Measurements from ENCODE around the gene LSM7.

The LSM7 gene

GRCh38 chr19:2274185-2274711, 54.1 kb downstream of the LSM7 start:
- Histone ChIP-seq H3K9ac (ENCODE audit: low read length) (peak overlapping the region; percentile 14; the same call in 1 of the 2 replicates), H3K4me1 (ENCODE audit: insufficient read depth, low read length, severe bottlenecking) (peaks cover 31% of the 10 kb centered on the region), H3K36me3 (ENCODE audit: insufficient read depth, low read length) (peaks cover 61% of the 10 kb centered on the region), H3K4me3 (ENCODE audit: low read depth, low read length, poor library complexity, severe bottlenecking) (peak overlapping the region; percentile 46), H3K79me2 (ENCODE audit: insufficient read depth, low read length) (peaks cover 29% of the 10 kb centered on the region), H4K20me1 (ENCODE audit: insufficient read depth, low read length) (0 out of 2 replicates have a peak, but pooled peaks cover 2% of the 10 kb centered on the region), H3K27me3 (ENCODE audit: insufficient read depth, low read length) (no peaks in the 10 kb centered on the region), H3F3A (ENCODE audit: insufficient read depth, low read length) (peaks cover 7% of the 10 kb centered on the region; the same call in 1 of the 2 replicates), H3K27ac (ENCODE audit: low read depth, low read length, poor library complexity, severe bottlenecking) (no peak overlapping the region), H3K9me2 (ENCODE audit: low read depth, low read length) (no peaks in the 10 kb centered on the region), H3K9me3 (ENCODE audit: low read length) (no peaks in the 10 kb centered on the region), H3K4me2 (ENCODE audit: low read length) (peak overlapping the region; percentile 64), H2AFZ (ENCODE audit: low read length) (no peak overlapping the region)
- TF ChIP-seq EZH2 (IDR thresholded peaks at IDR 0.05; ENCODE audit: borderline replicate concordance, low read length): no peak
- no peak for TF ChIP-seq CTCF (IDR thresholded peaks at IDR 0.05; ENCODE audit: low read length)

GRCh38 chr19:2273356-2274184, 54.8 kb downstream of the LSM7 start:
- peaks cover 61% of the 10 kb centered on the region for H3K36me3 ChIP-seq (ENCODE audit: insufficient read depth, low read length)
- H3K27me3 ChIP-seq (ENCODE audit: insufficient read depth, low read length): no peaks in the 10 kb centered on the region
- peak overlapping the region; percentile 90 for H3K9ac ChIP-seq (ENCODE audit: low read length)
- H3K27ac ChIP-seq (ENCODE audit: low read depth, low read length, poor library complexity, severe bottlenecking): peak overlapping the region; percentile 80
- H3K4me3 ChIP-seq (ENCODE audit: low read depth, low read length, poor library complexity, severe bottlenecking): peak overlapping the region; percentile 78
- peak overlapping the region; percentile 92 for H3K4me2 ChIP-seq (ENCODE audit: low read length)
- no peak overlapping the region for H2AFZ ChIP-seq (ENCODE audit: low read length)
- 0 out of 2 replicates have a peak, but pooled peaks cover 2% of the 10 kb centered on the region for H4K20me1 ChIP-seq (ENCODE audit: insufficient read depth, low read length)
- H3K9me3 ChIP-seq (ENCODE audit: low read length): no peaks in the 10 kb centered on the region
- H3K79me2 ChIP-seq (ENCODE audit: insufficient read depth, low read length): peaks cover 29% of the 10 kb centered on the region
- peaks cover 35% of the 10 kb centered on the region for H3K4me1 ChIP-seq (ENCODE audit: insufficient read depth, low read length, severe bottlenecking)
- H3F3A ChIP-seq (ENCODE audit: insufficient read depth, low read length): peaks cover 7% of the 10 kb centered on the region; the same call in 1 of the 2 replicates
- no peaks in the 10 kb centered on the region for H3K9me2 ChIP-seq (ENCODE audit: low read depth, low read length)
- peak; percentile 98 for TF ChIP-seq CTCF (IDR thresholded peaks at IDR 0.05; ENCODE audit: low read length)
- no peak for TF ChIP-seq EZH2 (IDR thresholded peaks at IDR 0.05; ENCODE audit: borderline replicate concordance, low read length)

All from OCI-LY1 (cell line).